ENCODE measurements around the gene PRMT9. TPM values are rescaled to one million over a fixed set of nuclear protein-coding genes. Genes with fewer than 3 reads are reported as not detected.
A peak's percentile ranks its signal among the peaks of the same experiment; 100 is the strongest.

Gene PRMT9
- total RNA-seq, 1 donor from 2014 or later = 14.8 TPM

DNA sequence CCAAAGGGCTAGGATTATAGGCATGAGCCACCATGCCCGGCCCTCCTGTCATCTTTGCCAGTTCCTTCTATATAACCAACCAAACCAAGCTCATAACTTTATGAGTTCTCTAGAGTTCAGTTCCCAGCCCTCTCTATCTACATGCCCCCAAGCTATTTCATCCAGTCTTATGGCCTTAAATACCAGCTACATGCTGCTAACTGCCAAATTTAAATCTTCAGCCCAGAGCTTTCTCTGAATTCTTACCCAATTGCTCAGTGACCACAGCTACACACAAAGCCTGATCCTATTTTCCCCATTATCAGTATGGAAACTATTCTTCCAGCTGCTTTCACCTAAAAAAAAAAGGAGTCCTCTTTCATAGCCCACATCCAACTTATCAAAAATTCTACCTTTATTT lies 43.6 kb downstream of the PRMT9 start:
- Mint-ChIP-seq H3K27ac (no peak overlapping the region), H3K4me1 (peaks cover 1% of the 10 kb centered on the region), H3K36me3 (peaks cover 52% of the 10 kb centered on the region), H3K9me3 (peaks cover 16% of the 10 kb centered on the region), H3K27me3 (ENCODE audit: low read depth) (no peaks in the 10 kb centered on the region), H3K4me3 (no peak overlapping the region)
- no peak for TF ChIP-seq CTCF (IDR thresholded peaks at IDR 0.05; ENCODE audit: unreplicated experiment)
- DNase-seq (ENCODE audit: low spot score in 2 of 2, unreplicated experiment in 2 of 2) = no peak

DNA sequence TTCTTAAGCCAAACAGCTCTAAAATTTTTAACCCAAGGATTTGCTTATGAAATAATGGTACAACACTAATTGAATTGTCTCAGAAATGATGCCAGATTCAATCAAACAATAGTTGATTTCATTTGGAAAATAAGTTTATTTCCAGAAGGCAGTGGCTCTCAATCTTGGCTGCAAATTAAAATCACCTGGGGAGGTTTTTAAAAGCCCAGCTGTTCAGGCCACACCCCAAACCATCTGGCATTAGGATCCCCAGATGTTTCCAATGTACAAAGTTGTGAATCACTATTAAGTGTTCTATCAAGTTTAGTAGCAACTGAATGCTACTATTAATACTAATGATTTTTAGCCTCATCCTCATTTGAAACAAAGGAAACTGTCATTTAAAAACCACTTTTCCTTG lies 44.6 kb downstream of the PRMT9 start:
- DNase-seq (ENCODE audit: low spot score in 2 of 2, unreplicated experiment in 2 of 2) = no peak
- no peaks in the 10 kb centered on the region for H3K27me3 Mint-ChIP-seq (ENCODE audit: low read depth)
- TF ChIP-seq CTCF (IDR thresholded peaks at IDR 0.05; ENCODE audit: unreplicated experiment) = no peak
- peak overlapping the region; percentile 79 for H3K27ac Mint-ChIP-seq
- H3K4me3 Mint-ChIP-seq = no peak overlapping the region
- H3K36me3 Mint-ChIP-seq = peaks cover 57% of the 10 kb centered on the region
- H3K4me1 Mint-ChIP-seq = peaks cover under 1% of the 10 kb centered on the region
- H3K9me3 Mint-ChIP-seq = peaks cover 16% of the 10 kb centered on the region

DNA sequence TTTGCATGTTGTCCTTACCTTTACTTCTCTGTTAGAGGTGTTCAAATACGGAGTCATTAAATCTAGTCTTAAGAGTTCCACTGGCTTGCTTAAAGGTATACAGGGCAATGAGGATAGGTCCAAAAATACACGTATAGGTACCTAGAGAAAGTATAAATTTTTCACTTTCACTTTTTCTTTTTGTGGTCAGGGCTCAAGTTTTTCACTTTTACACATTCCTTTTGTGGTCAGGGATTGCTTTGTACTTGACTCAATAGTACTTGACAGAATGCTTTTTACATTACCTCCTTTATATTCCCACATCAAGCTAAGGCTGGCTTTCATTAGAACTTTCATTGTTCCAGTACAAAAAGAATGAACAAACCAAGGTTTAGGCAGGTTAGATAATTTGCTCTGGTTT lies 45.0 kb downstream of the PRMT9 start:
- Mint-ChIP-seq H3K9me3 (peaks cover 16% of the 10 kb centered on the region), H3K4me3 (no peak overlapping the region), H3K36me3 (peaks cover 60% of the 10 kb centered on the region), H3K27ac (peak overlapping the region; percentile 79), H3K4me1 (no peaks in the 10 kb centered on the region), H3K27me3 (ENCODE audit: low read depth) (no peaks in the 10 kb centered on the region)
- no peak for TF ChIP-seq CTCF (IDR thresholded peaks at IDR 0.05; ENCODE audit: unreplicated experiment)
- DNase-seq (ENCODE audit: low spot score in 2 of 2, unreplicated experiment in 2 of 2) = no peak

GRCh38 chr4:147638365-147638764 lies 45.6 kb downstream of the PRMT9 start:
- H3K27me3 Mint-ChIP-seq (ENCODE audit: low read depth) = no peaks in the 10 kb centered on the region
- no peak for DNase-seq (ENCODE audit: low spot score in 2 of 2, unreplicated experiment in 2 of 2)
- no peak overlapping the region for H3K27ac Mint-ChIP-seq
- peaks cover 16% of the 10 kb centered on the region for H3K9me3 Mint-ChIP-seq
- peaks cover 63% of the 10 kb centered on the region for H3K36me3 Mint-ChIP-seq
- no peaks in the 10 kb centered on the region for H3K4me1 Mint-ChIP-seq
- no peak for TF ChIP-seq CTCF (IDR thresholded peaks at IDR 0.05; ENCODE audit: unreplicated experiment)
- no peak overlapping the region for H3K4me3 Mint-ChIP-seq

- Mint-ChIP-seq H3K27me3 (ENCODE audit: low read depth) (no peaks in the 10 kb centered on the region), H3K9me3 (peaks cover 16% of the 10 kb centered on the region), H3K36me3 (peaks cover 52% of the 10 kb centered on the region), H3K4me1 (no peaks in the 10 kb centered on the region), H3K4me3 (no peak overlapping the region), H3K27ac (no peak overlapping the region)
- TF ChIP-seq CTCF (IDR thresholded peaks at IDR 0.05; ENCODE audit: unreplicated experiment) = no peak
- DNase-seq (ENCODE audit: low spot score in 2 of 2, unreplicated experiment in 2 of 2) = no peak
These were observed 48.6 kb downstream of the PRMT9 start for GRCh38 chr4:147635348-147635747.

DNA sequence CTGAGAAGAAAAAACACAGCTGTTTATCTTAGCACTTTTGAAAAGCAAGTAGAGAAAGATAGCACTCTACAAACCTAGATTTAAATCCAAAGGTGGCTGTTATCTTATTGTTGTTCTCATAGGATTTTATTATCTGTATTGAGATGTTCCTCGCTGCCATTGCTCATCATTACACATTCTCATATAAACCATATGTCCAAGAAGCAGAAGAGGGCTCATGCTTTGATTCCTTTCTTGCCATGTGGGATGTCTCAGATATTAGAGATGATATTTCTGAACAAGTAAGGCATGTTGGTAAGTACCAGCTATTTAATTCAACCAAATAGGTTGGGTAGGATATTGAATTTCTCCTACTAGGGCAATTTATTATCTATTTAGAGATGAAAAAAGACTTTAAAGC lies 50.3 kb downstream of the PRMT9 start:
- H3K27ac Mint-ChIP-seq = no peak overlapping the region

More for the DNA sequence above, 50.3 kb downstream of the PRMT9 start:
- no peaks in the 10 kb centered on the region for H3K4me1 Mint-ChIP-seq
- TF ChIP-seq CTCF (IDR thresholded peaks at IDR 0.05; ENCODE audit: unreplicated experiment) = no peak
- peaks cover 16% of the 10 kb centered on the region for H3K9me3 Mint-ChIP-seq
- no peak for DNase-seq (ENCODE audit: low spot score in 2 of 2, unreplicated experiment in 2 of 2)
- no peaks in the 10 kb centered on the region for H3K27me3 Mint-ChIP-seq (ENCODE audit: low read depth)
- H3K36me3 Mint-ChIP-seq = peaks cover 51% of the 10 kb centered on the region
- H3K4me3 Mint-ChIP-seq = no peak overlapping the region

Measured in mesothelial cell of epicardium (in vitro differentiated cells).